IMR-90 (cell line): ENCODE results near the gene VIT. TPM values are rescaled to one million over a fixed set of nuclear protein-coding genes. Genes with fewer than 3 reads are reported as not detected.

Experiments
- ATAC-seq: fragments of 200-7000 bp; cut with Tn5 transposase; 2 replicates; pipeline ENCODE4 v1.9.1; 2020; ENCODE audit warnings: low read depth, mild to moderate bottlenecking, moderate library complexity
- BruUV-seq: library from RNA; stranded (reverse); fragments of 400-500 nt; replicated peaks from 2 replicates; lab custom pipeline; 2021; lab: Mats Ljungman, UMichigan
- CTCF ChIA-PET: fragments of 300-600 bp; formaldehyde crosslinking; extraction: SDS; loops from one replicate; lab custom pipeline; 2021; ENCODE audit warnings: antibody characterized with exemption; lab: Yijun Ruan, JAX
- POLR2A ChIA-PET: fragments of 300-600 bp; sonication (Branson Sonifier 250); formaldehyde crosslinking; loops from one replicate; lab custom pipeline; 2022; ENCODE audit warnings: antibody characterized with exemption; ENCODE audit not compliant: unreplicated experiment; lab: Charles Lee
- DNase-seq: peaks from one replicate; pipeline ENCODE4 v3.0.0; 2013
- H2AFZ ChIP-seq: replicated peaks from 2 replicates; pipeline ENCODE3; 2013; ENCODE audit warnings: low read length, mild to moderate bottlenecking; ENCODE audit not compliant: poor library complexity
- H2AK5ac ChIP-seq: 2 replicates; pipeline ENCODE4 v1.6.1; 2013; ENCODE audit warnings: low read depth, low read length, inconsistent platforms
- H2AK9ac ChIP-seq: replicated peaks from 2 replicates; pipeline ENCODE3; 2013; ENCODE audit warnings: mild to moderate bottlenecking, low read depth, low read length, moderate library complexity; ENCODE audit not compliant: poor library complexity
- H2BK120ac ChIP-seq: 2 replicates; pipeline ENCODE4 v1.6.1; 2013; ENCODE audit warnings: low read depth, low read length, inconsistent platforms
- H2BK15ac ChIP-seq: 3 replicates; pipeline ENCODE4 v1.6.1; 2013; ENCODE audit warnings: low read depth, low read length, inconsistent platforms
- H2BK20ac ChIP-seq: 2 replicates; pipeline ENCODE4 v1.6.1; 2013; ENCODE audit warnings: low read depth, mild to moderate bottlenecking, inconsistent platforms, low read length, moderate library complexity
- H2BK5ac ChIP-seq: 2 replicates; pipeline ENCODE4 v1.6.1; 2013; ENCODE audit warnings: mild to moderate bottlenecking, low read depth, low read length, inconsistent platforms; ENCODE audit not compliant: poor library complexity, severe bottlenecking
- H3K14ac ChIP-seq: replicated peaks from 2 replicates; pipeline ENCODE4 v1.6.1; 2013; ENCODE audit warnings: low read depth, low read length, inconsistent platforms
- H3K18ac ChIP-seq: 2 replicates; pipeline ENCODE4 v1.6.1; 2013; ENCODE audit warnings: low read depth, low read length, control low read depth
- H3K23ac ChIP-seq: 2 replicates; pipeline ENCODE4 v1.6.1; 2013; ENCODE audit warnings: low read depth, low read length, inconsistent platforms
- H3K27ac ChIP-seq: 2 replicates; pipeline ENCODE4 v1.5.1; 2013; ENCODE audit warnings: mild to moderate bottlenecking, control low read depth, low read length; ENCODE audit not compliant: insufficient read depth
- H3K27me3 ChIP-seq: 2 replicates; pipeline ENCODE4 v1.6.1; 2013; ENCODE audit warnings: low read length; ENCODE audit not compliant: control insufficient read depth, insufficient read depth
- H3K36me3 ChIP-seq: 2 replicates; pipeline ENCODE4 v1.6.1; 2013; ENCODE audit warnings: low read length, mixed read lengths; ENCODE audit not compliant: control insufficient read depth, insufficient read depth
- H3K4ac ChIP-seq: 2 replicates; pipeline ENCODE4 v1.6.1; 2013; ENCODE audit warnings: low read depth, low read length, inconsistent platforms
- H3K4me1 ChIP-seq: 2 replicates; pipeline ENCODE4 v1.6.1; 2013; ENCODE audit warnings: low read length, mixed read lengths; ENCODE audit not compliant: control insufficient read depth, insufficient read depth
- H3K4me2 ChIP-seq: 2 replicates; pipeline ENCODE4 v1.6.1; 2013; ENCODE audit warnings: low read depth, mild to moderate bottlenecking, control low read depth, low read length, moderate library complexity
- H3K4me3 ChIP-seq: 2 replicates; pipeline ENCODE4 v1.5.1; 2013; ENCODE audit warnings: low read depth, mild to moderate bottlenecking, control low read depth, low read length, moderate library complexity; ENCODE audit not compliant: insufficient read depth
- H3K56ac ChIP-seq: 2 replicates; pipeline ENCODE4 v1.6.1; 2013; ENCODE audit warnings: low read length, inconsistent platforms; ENCODE audit not compliant: insufficient read depth; ENCODE audit errors: extremely low read depth
- H3K79me1 ChIP-seq, 2 experiments: 2 replicates each; pipeline ENCODE4 v1.6.1; 2013; ENCODE audit warnings: low read length in 2 of 2, inconsistent platforms in 1 of 2, low read depth in 1 of 2
- H3K9ac ChIP-seq: 2 replicates; pipeline ENCODE4 v1.6.1; 2013; ENCODE audit warnings: low read depth, low read length, control low read depth
- H3K9me1 ChIP-seq: 2 replicates; pipeline ENCODE4 v1.6.1; 2013; ENCODE audit warnings: low read length, inconsistent platforms; ENCODE audit not compliant: insufficient read depth
- H3K9me3 ChIP-seq: 2 replicates; pipeline ENCODE4 v1.6.1; 2013; ENCODE audit warnings: low read length; ENCODE audit not compliant: control insufficient read depth, insufficient read depth
- H4K20me1 ChIP-seq: 2 replicates; pipeline ENCODE4 v1.6.1; 2013; ENCODE audit warnings: low read length, inconsistent platforms; ENCODE audit not compliant: insufficient read depth
- H4K5ac ChIP-seq: 2 replicates; pipeline ENCODE4 v1.6.1; 2013; ENCODE audit warnings: mild to moderate bottlenecking, low read depth, low read length, control low read depth
- H4K8ac ChIP-seq, 2 experiments: 2 replicates each; pipeline ENCODE4 v1.6.1; 2013; ENCODE audit warnings: low read depth in 2 of 2, low read length in 2 of 2, control low read depth in 1 of 2, inconsistent platforms in 1 of 2
- H4K91ac ChIP-seq: 2 replicates; pipeline ENCODE4 v1.6.1; 2013; ENCODE audit warnings: low read depth, low read length, inconsistent platforms; ENCODE audit not compliant: insufficient read depth
- CHD1 ChIP-seq: IDR thresholded peaks from 2 replicates; pipeline ENCODE4 v1.6.1; 2012; ENCODE audit warnings: low read depth, low read length, improper control_type of control experiment
- NFE2L2 ChIP-seq: fragments of 150-350 bp; IDR thresholded peaks from 2 replicates; pipeline ENCODE4 v1.6.1; 2016; ENCODE audit warnings: low read depth, mild to moderate bottlenecking, low read length
- WGBS, 2 experiments: methylation state at CpG; one replicate each; pipeline versions ENCODE4 v1.1.5 to v1.1.7; 2013; ENCODE audit warnings: missing lambda C conversion rate in 2 of 2; ENCODE audit not compliant: insufficient read length in 1 of 2; ENCODE audit errors: extremely low coverage in 2 of 2; 5-methylcytosine and 5-hydroxymethylcytosine counted together
- dilution Hi-C: fragments of 300-500 bp; cut with HindIII; formaldehyde crosslinking; loops from one replicate; pipeline ENCODE4 v1.14.3; 2018; ENCODE audit warnings: low sequenced_read_pairs; ENCODE audit not compliant: unreplicated experiment
- in situ Hi-C: fragments of 300-500 bp; cut with MboI; formaldehyde crosslinking; loops from 3 replicates; pipeline ENCODE4 v1.14.3; 2019; ENCODE audit warnings: low sequenced_read_pairs, inconsistent platforms, mixed read lengths
- intact Hi-C: fragments of 100-400 bp; cut with micrococcal nuclease; formaldehyde crosslinking; loops from 2 replicates; pipeline ENCODE4 v1.10.0; 2022
- polyA plus RNA-seq, 3 experiments: library from polyadenylated mRNA; depleted of rRNA; stranded (reverse); fragments of >200 nt; gene quantifications; 2 replicates each; pipeline ENCODE4 v1.2.3, GENCODE V29; 2012; ENCODE audit warnings: low replicate concordance in 1 of 3
- total RNA-seq: library from RNA; depleted of rRNA; stranded (reverse); fragments of >200 nt; gene quantifications from 2 replicates; pipeline ENCODE4 v1.2.3, GENCODE V29; 2012

VIT gene
- total and polyA plus RNA-seq, 2 of the 4 experiments (the other 2 are of a cell fraction): under 0.01 TPM; not detected in 1

GRCh38 chr2:36798724-36799123 lies 102.2 kb downstream of the VIT start:
- CTCF ChIA-PET: no interaction called here
- no peak for TF ChIP-seq CHD1
- TF ChIP-seq NFE2L2: no peak
- POLR2A ChIA-PET: no interaction called here

More at GRCh38 chr2:36798724-36799123, 102.2 kb downstream of the VIT start:
- Histone ChIP-seq H2BK5ac (no peak overlapping the region), H2BK20ac (no peak overlapping the region), H4K5ac (no peak overlapping the region), H3K56ac (no peak overlapping the region), H4K8ac (no peak overlapping the region), H3K18ac (no peak overlapping the region), H3K23ac (no peak overlapping the region), H2AFZ (no peak overlapping the region), H3K14ac (no peak overlapping the region), H3K27ac (no peak overlapping the region), H3K9me1 (0 out of 2 replicates have a peak, but pooled peaks cover 2% of the 10 kb centered on the region), H3K9me3 (no peaks in the 10 kb centered on the region), H2BK120ac (no peak overlapping the region), H3K36me3 (no peaks in the 10 kb centered on the region), H3K4me2 (no peak overlapping the region), H3K4me3 (no peak overlapping the region), H4K20me1 (no peaks in the 10 kb centered on the region), H4K91ac (no peak overlapping the region), H3K4me1 (no peaks in the 10 kb centered on the region), H2AK9ac (no peak overlapping the region), H3K27me3 (peaks cover 34% of the 10 kb centered on the region), H3K4ac (no peak overlapping the region), H2BK15ac (no peak overlapping the region), H3K9ac (no peak overlapping the region), H2AK5ac (no peak overlapping the region), H3K79me1 (no peaks in the 10 kb centered on the region)
- no peak for DNase-seq
- intact Hi-C loops (no loop called here), in situ Hi-C loops (no loop called here), dilution Hi-C loops (no loop called here)
- no peak for ATAC-seq
- WGBS, 2 experiments: no CpG with 5 or more reads among the region's 3 CpGs
- no TSS peak for BruUV-seq
